Temporal lobe (tissue), 2 donors: ENCODE measurements around the gene KDM4C. TPM values are rescaled to one million over a fixed set of nuclear protein-coding genes. Genes with fewer than 3 reads are reported as not detected.

Experiments
- small RNA-seq: library from RNA; depleted of rRNA; stranded (forward); fragments of <200 nt; gene quantifications from one replicate; pipeline ENCODE3, GENCODE V24; 2014; ENCODE audit warnings: low replicate concordance
- total RNA-seq: library from RNA; depleted of rRNA; stranded (reverse); fragments of >200 nt; gene quantifications from one replicate; pipeline ENCODE4 v1.2.3, GENCODE V29; 2014

Gene KDM4C
- total RNA-seq, 1 donor from 2014 or later = 33.9 TPM

Small RNA genes lying within 50 kb of the gene (small RNA-seq; reads per million reads assigned to genes)
- not detected for gene SNRPEP2

Other genes starting within 250 kb of the KDM4C start
- 14.8 TPM for gene GLDC, start 112.2 kb upstream of the KDM4C start, total RNA-seq